SH-SY5Y (cell line): ENCODE measurements around the gene SEMA4A.

Experiments
- GATA2 ChIP-seq: IDR thresholded peaks from 2 replicates; pipeline ENCODE4 v1.6.1; 2011; ENCODE audit warnings: mild to moderate bottlenecking, low read depth, low read length
- GATA3 ChIP-seq: IDR thresholded peaks from 2 replicates; pipeline ENCODE4 v1.6.1; 2011; ENCODE audit warnings: low read depth, mild to moderate bottlenecking, low read length, moderate library complexity

DNA sequence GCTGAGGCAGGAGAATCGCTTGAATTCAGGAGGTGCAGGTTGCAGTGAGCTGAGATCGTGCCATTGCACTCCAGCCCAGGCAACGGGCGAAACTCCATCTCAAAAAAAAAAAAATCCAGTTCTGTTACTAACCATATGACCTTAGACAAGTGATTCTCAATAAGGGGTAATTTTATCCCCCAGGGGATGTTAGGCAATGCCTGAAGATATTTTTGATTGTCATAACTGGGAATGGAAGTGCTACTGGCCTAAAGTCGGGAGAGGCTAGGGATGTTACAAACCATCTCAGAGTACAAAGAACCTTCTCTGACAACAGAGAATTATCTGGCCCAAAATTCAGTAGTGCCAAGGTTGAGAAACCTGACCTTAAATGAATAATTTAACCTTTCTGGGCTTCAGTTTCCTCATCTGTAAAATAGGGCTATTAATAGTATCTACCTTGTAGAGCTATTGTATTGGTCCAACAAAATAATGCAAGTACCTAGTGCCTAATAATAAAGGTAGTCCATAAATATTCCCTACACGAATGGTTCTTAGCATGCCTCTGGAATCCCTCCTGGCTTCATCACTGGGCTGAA lies 44.6 kb upstream of the SEMA4A start:
- TF ChIP-seq GATA3 (no peak), GATA2 (no peak)
